SK-N-SH (cell line): ENCODE measurements around the gene BABAM2.

ENCODE experiments used
- CTCF ChIP-seq: fragments of 200-600 bp; sonication (generic); IDR thresholded peaks from 2 replicates; pipeline ENCODE4 v1.6.1; 2017; ENCODE audit warnings: antibody characterized with exemption, mild to moderate bottlenecking, moderate library complexity
- GABPA ChIP-seq: IDR thresholded peaks from 2 replicates; pipeline ENCODE4 v1.4.0; 2012; ENCODE audit warnings: low read depth, mild to moderate bottlenecking
- JUND ChIP-seq: IDR thresholded peaks from 2 replicates; pipeline ENCODE4 v1.4.0; 2012
- NRF1 ChIP-seq: IDR thresholded peaks from 2 replicates; pipeline ENCODE4 v1.6.1; 2012; ENCODE audit warnings: low read depth, mild to moderate bottlenecking, low read length
- POLR2AphosphoS5 ChIP-seq: IDR thresholded peaks from 2 replicates; pipeline ENCODE4 v1.6.1; 2012; ENCODE audit warnings: low read depth, low read length
- RXRA ChIP-seq: IDR thresholded peaks from 2 replicates; pipeline ENCODE4 v1.4.0; 2012; ENCODE audit warnings: low read depth, mild to moderate bottlenecking, borderline replicate concordance
- USF1 ChIP-seq: IDR thresholded peaks from 2 replicates; pipeline ENCODE4 v1.4.0; 2012; ENCODE audit warnings: low read depth, borderline replicate concordance
- TF ChIP-seq, protein P1 (sequence below): fragments of 150-350 bp; IDR thresholded peaks from 2 replicates; pipeline ENCODE4 v1.6.1; 2017; ENCODE audit warnings: antibody characterized with exemption, low read length, low read depth, borderline replicate concordance
- TF ChIP-seq, protein P2 (sequence below): IDR thresholded peaks from 2 replicates; pipeline ENCODE4; 2012
- TF ChIP-seq, protein P3 (sequence below): IDR thresholded peaks from 2 replicates; pipeline ENCODE4 v1.4.0; 2012; ENCODE audit warnings: low read depth
- TF ChIP-seq, protein P4 (sequence below): IDR thresholded peaks from 2 replicates; pipeline ENCODE4 v1.4.0; 2012; ENCODE audit warnings: low read depth, borderline replicate concordance

GRCh38 chr2:27931361-27931950, 40.9 kb downstream of the BABAM2 start:
- TF ChIP-seq CTCF, result no peak
- TF ChIP-seq, protein P1, sequence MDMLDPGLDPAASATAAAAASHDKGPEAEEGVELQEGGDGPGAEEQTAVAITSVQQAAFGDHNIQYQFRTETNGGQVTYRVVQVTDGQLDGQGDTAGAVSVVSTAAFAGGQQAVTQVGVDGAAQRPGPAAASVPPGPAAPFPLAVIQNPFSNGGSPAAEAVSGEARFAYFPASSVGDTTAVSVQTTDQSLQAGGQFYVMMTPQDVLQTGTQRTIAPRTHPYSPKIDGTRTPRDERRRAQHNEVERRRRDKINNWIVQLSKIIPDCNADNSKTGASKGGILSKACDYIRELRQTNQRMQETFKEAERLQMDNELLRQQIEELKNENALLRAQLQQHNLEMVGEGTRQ, result no peak
- no peak for TF ChIP-seq JUND
- TF ChIP-seq, protein P2, sequence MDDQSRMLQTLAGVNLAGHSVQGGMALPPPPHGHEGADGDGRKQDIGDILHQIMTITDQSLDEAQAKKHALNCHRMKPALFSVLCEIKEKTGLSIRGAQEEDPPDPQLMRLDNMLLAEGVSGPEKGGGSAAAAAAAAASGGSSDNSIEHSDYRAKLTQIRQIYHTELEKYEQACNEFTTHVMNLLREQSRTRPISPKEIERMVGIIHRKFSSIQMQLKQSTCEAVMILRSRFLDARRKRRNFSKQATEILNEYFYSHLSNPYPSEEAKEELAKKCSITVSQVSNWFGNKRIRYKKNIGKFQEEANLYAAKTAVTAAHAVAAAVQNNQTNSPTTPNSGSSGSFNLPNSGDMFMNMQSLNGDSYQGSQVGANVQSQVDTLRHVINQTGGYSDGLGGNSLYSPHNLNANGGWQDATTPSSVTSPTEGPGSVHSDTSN, result no peak
- TF ChIP-seq, protein P3, sequence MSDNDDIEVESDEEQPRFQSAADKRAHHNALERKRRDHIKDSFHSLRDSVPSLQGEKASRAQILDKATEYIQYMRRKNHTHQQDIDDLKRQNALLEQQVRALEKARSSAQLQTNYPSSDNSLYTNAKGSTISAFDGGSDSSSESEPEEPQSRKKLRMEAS, result no peak
- no peak for TF ChIP-seq POLR2AphosphoS5
- no peak for TF ChIP-seq NRF1
- no peak for TF ChIP-seq RXRA
- TF ChIP-seq GABPA, result no peak
- TF ChIP-seq, protein P4, sequence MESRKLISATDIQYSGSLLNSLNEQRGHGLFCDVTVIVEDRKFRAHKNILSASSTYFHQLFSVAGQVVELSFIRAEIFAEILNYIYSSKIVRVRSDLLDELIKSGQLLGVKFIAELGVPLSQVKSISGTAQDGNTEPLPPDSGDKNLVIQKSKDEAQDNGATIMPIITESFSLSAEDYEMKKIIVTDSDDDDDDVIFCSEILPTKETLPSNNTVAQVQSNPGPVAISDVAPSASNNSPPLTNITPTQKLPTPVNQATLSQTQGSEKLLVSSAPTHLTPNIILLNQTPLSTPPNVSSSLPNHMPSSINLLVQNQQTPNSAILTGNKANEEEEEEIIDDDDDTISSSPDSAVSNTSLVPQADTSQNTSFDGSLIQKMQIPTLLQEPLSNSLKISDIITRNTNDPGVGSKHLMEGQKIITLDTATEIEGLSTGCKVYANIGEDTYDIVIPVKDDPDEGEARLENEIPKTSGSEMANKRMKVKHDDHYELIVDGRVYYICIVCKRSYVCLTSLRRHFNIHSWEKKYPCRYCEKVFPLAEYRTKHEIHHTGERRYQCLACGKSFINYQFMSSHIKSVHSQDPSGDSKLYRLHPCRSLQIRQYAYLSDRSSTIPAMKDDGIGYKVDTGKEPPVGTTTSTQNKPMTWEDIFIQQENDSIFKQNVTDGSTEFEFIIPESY, result no peak
- no peak for TF ChIP-seq USF1
